Nephron (organoid): ENCODE measurements around the gene MON1A.

ENCODE experiments used
- H3K27ac Mint-ChIP-seq, 3 experiments: 2 replicates each; pipeline ENCODE4 v1.8.0; 2020; ENCODE audit warnings: mixed read lengths in 3 of 3, mild to moderate bottlenecking in 2 of 3, moderate library complexity in 1 of 3
- H3K27me3 Mint-ChIP-seq: 2 replicates; pipeline ENCODE4 v1.8.0; 2021; ENCODE audit warnings: low read depth, mild to moderate bottlenecking, moderate library complexity, mixed read lengths
- H3K36me3 Mint-ChIP-seq: 2 replicates; pipeline ENCODE4 v1.8.0; 2020; ENCODE audit warnings: low read depth, mixed read lengths
- H3K4me1 Mint-ChIP-seq: 2 replicates; pipeline ENCODE4 v1.8.0; 2020; ENCODE audit warnings: mixed read lengths
- H3K4me3 Mint-ChIP-seq, 3 experiments: 2 replicates each; pipeline ENCODE4 v1.8.0; 2020; ENCODE audit warnings: mild to moderate bottlenecking in 3 of 3, mixed read lengths in 3 of 3, moderate library complexity in 2 of 3
- H3K9me3 Mint-ChIP-seq: 2 replicates; pipeline ENCODE4 v1.8.0; 2020; ENCODE audit warnings: mixed read lengths
- TF ChIP-seq, protein P1 (sequence below), 3 experiments: fragments of 200-600 bp; sonication (generic); IDR thresholded peaks; one replicate each; pipeline ENCODE4 v1.5.0; 2021; ENCODE audit warnings: antibody characterized with exemption in 3 of 3; ENCODE audit not compliant: unreplicated experiment in 3 of 3

Gene MON1A

DNA sequence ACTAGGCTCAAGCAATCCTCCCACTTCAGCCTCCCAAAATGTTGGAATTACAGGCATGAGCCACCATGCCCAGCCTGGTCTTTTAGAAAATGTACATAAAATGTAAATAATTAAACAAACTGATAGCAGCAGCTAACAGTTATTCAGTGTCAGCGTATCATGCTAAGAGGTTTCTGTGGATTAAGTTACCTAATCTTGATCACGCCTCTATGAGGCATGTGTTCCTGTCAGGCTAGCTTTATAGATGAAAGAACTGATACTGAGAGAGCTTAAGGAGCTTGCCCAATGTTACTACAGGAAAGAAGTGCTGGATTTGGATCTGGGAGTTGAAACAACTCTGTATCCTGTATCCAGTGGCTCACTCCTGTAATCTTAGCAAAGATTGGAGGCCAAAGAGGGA lies 14.7 kb downstream of the MON1A start:
- no peaks in the 10 kb centered on the region for H3K9me3 Mint-ChIP-seq
- peaks cover 7% of the 10 kb centered on the region for H3K27me3 Mint-ChIP-seq
- no peak overlapping the region for H3K4me3 Mint-ChIP-seq
- H3K27ac Mint-ChIP-seq = no peak overlapping the region
- TF ChIP-seq, protein P1, sequence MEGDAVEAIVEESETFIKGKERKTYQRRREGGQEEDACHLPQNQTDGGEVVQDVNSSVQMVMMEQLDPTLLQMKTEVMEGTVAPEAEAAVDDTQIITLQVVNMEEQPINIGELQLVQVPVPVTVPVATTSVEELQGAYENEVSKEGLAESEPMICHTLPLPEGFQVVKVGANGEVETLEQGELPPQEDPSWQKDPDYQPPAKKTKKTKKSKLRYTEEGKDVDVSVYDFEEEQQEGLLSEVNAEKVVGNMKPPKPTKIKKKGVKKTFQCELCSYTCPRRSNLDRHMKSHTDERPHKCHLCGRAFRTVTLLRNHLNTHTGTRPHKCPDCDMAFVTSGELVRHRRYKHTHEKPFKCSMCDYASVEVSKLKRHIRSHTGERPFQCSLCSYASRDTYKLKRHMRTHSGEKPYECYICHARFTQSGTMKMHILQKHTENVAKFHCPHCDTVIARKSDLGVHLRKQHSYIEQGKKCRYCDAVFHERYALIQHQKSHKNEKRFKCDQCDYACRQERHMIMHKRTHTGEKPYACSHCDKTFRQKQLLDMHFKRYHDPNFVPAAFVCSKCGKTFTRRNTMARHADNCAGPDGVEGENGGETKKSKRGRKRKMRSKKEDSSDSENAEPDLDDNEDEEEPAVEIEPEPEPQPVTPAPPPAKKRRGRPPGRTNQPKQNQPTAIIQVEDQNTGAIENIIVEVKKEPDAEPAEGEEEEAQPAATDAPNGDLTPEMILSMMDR (IDR thresholded peaks at IDR 0.05; ENCODE audit: unreplicated experiment in 3 of 3) = no peak
- H3K4me1 Mint-ChIP-seq = no peaks in the 10 kb centered on the region
- H3K36me3 Mint-ChIP-seq = peaks cover 14% of the 10 kb centered on the region

DNA sequence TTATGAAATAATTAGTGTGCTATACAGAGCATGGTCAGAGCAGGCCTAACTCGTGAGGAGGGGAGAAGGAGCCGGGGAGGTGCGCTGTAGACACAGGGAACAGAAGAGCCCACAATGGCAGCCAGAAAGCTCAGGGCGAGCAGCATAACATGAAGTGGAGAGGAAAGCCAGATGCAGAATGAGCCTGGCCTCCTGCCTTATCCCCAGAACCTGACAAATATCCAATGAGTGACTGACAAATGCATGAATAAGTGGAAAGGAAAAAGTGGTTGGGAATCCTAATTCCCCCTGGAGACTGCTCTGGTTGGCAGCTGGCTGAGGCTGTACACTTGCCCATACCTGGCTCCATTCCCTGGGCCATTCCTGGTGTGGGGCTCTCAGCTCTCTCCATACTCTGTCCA lies 16.7 kb downstream of the MON1A start:
- TF ChIP-seq, protein P1 (IDR thresholded peaks at IDR 0.05; ENCODE audit: unreplicated experiment in 3 of 3) = no peak
- Mint-ChIP-seq H3K27ac (no peak overlapping the region), H3K27me3 (peaks cover 9% of the 10 kb centered on the region), H3K4me3 (no peak overlapping the region), H3K9me3 (no peaks in the 10 kb centered on the region), H3K4me1 (no peaks in the 10 kb centered on the region), H3K36me3 (peaks cover 15% of the 10 kb centered on the region)

DNA sequence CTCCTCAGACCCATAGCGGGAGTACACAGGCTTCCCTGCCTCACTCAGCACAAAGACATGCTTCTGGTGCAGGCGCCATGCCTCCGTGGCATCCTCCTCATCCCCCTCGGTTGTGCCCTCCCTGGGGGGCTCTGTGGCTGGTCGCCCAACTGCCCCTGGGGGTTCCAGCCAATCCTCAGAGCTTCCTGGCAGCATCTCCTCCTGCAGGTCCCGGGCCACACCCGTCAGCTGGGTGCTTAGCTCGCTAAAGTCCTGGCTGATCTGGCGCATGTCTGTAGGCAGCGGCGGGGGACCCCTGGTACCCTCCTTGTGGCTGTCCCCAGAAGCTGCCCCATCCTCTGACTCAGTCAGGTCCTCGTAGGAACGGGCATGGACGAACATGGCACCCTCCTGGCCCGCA lies 18.0 kb downstream of the MON1A start:
- H3K4me3 Mint-ChIP-seq = no peak overlapping the region
- H3K4me1 Mint-ChIP-seq = no peaks in the 10 kb centered on the region
- H3K27me3 Mint-ChIP-seq = peaks cover 9% of the 10 kb centered on the region
- TF ChIP-seq, protein P1 (IDR thresholded peaks at IDR 0.05; ENCODE audit: unreplicated experiment in 3 of 3) = no peak
- H3K9me3 Mint-ChIP-seq = no peaks in the 10 kb centered on the region
- H3K27ac Mint-ChIP-seq = no peak overlapping the region
- peaks cover 15% of the 10 kb centered on the region for H3K36me3 Mint-ChIP-seq

DNA sequence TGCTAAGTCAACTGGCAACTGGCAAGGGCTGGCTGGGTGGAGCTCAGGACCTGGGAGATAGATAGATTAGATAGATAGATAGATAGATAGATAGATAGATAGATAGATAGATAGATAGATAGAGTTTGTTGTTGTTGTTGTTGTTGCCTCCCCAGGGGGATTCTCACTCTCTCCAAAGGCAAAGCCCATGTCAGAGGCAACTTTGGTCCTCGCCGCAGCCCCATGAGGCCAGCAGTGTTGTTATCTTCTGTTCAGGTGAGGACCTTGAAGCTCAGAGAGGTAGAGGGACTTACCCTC lies 18.5 kb downstream of the MON1A start:
- TF ChIP-seq, protein P1 (IDR thresholded peaks at IDR 0.05; ENCODE audit: unreplicated experiment in 3 of 3) = no peak
- Mint-ChIP-seq H3K4me3 (no peak overlapping the region), H3K27ac (no peak overlapping the region), H3K4me1 (peaks cover 1% of the 10 kb centered on the region), H3K27me3 (peaks cover 9% of the 10 kb centered on the region), H3K9me3 (no peaks in the 10 kb centered on the region), H3K36me3 (peaks cover 15% of the 10 kb centered on the region)

DNA sequence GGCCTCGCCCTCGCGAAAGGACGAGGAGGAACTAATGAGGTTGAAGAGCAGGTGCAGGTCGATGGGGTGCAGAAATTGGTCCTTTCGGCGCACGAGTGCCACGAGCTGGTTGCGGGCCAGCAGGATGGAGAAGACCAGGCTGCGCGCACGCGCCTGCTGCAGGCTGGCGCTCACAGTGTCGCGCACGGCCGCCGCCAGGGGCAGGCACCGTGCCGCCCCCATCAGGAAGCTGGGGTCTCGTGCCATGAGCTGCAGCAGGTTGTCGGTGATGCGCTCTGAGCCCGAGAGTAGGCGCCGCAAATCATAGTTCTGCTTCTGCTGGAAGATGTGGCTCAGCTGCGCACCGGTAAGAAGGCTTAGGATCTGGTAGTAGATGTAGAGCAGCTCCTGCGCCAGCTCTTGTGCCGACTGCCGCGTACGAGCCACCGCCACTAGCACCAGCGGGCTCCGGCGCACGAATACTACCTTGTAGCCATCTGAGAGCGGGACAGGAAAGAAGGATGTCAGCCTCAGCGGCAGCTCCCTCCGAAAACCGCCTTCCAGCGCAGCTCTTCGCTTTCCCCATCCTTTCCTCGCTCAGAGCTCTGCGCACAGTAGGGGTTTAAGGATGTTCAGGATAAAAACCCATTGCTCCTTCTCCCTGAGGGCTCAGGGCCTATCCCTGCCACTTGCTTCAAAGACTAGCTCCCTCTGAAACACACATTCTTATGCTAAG lies 19.0 kb downstream of the MON1A start:
- H3K4me1 Mint-ChIP-seq = peaks cover 6% of the 10 kb centered on the region
- no peaks in the 10 kb centered on the region for H3K9me3 Mint-ChIP-seq
- no peak overlapping the region for H3K27ac Mint-ChIP-seq
- H3K4me3 Mint-ChIP-seq = no peak overlapping the region
- H3K36me3 Mint-ChIP-seq = peaks cover 15% of the 10 kb centered on the region
- TF ChIP-seq, protein P1 (IDR thresholded peaks at IDR 0.05; ENCODE audit: unreplicated experiment in 3 of 3) = no peak
- peaks cover 9% of the 10 kb centered on the region for H3K27me3 Mint-ChIP-seq
